Measurements from ENCODE around the gene CACNA1D. TPM values are rescaled to one million over a fixed set of nuclear protein-coding genes. Genes with fewer than 3 reads are reported as not detected.
A peak's percentile ranks its signal among the peaks of the same experiment; 100 is the strongest.

CACNA1D gene
- total RNA-seq, 1 donor from 2014 or later, result 47.2 TPM

- DNase-seq (no peak), ATAC-seq (no peak)
- Histone ChIP-seq H3K4me1 (no peaks in the 10 kb centered on the region), H3K27me3 (no peaks in the 10 kb centered on the region), H3K36me3 (no peaks in the 10 kb centered on the region), H3K4me3 (no peak overlapping the region), H3K27ac (no peak overlapping the region), H3K9me3 (no peaks in the 10 kb centered on the region)
- no peak for TF ChIP-seq CTCF (IDR thresholded peaks at IDR 0.05)
- intact Hi-C loops (cut with DNase I), result no loop called here
Observed at GRCh38 chr3:53730576-53730975, 236.2 kb downstream of the CACNA1D start.

- no peaks in the 10 kb centered on the region for H3K27me3 ChIP-seq
- H3K27ac ChIP-seq, result no peak overlapping the region
- no peak for ATAC-seq
- H3K9me3 ChIP-seq, result no peaks in the 10 kb centered on the region
- no peak for DNase-seq
- intact Hi-C loops (cut with DNase I), result no loop called here
- H3K4me1 ChIP-seq, result no peaks in the 10 kb centered on the region
- no peaks in the 10 kb centered on the region for H3K36me3 ChIP-seq
- no peak for TF ChIP-seq CTCF (IDR thresholded peaks at IDR 0.05)
- H3K4me3 ChIP-seq, result no peak overlapping the region
Observed at GRCh38 chr3:53731934-53732624, 237.7 kb downstream of the CACNA1D start.

- ATAC-seq, result no peak
Observed at GRCh38 chr3:53733446-53733845, 239.0 kb downstream of the CACNA1D start.

GRCh38 chr3:53739966-53740365 lies 245.6 kb downstream of the CACNA1D start:
- intact Hi-C loops (cut with DNase I), result no loop called here
- Histone ChIP-seq H3K27me3 (no peaks in the 10 kb centered on the region), H3K36me3 (no peaks in the 10 kb centered on the region), H3K27ac (no peak overlapping the region), H3K4me3 (no peak overlapping the region), H3K4me1 (no peaks in the 10 kb centered on the region), H3K9me3 (no peaks in the 10 kb centered on the region)
- DNase-seq (no peak), ATAC-seq (no peak)
- TF ChIP-seq CTCF (IDR thresholded peaks at IDR 0.05), result no peak

More at GRCh38 chr3:53733446-53733845, 239.0 kb downstream of the CACNA1D start:
- H3K4me3 ChIP-seq, result no peak overlapping the region
- H3K4me1 ChIP-seq, result no peaks in the 10 kb centered on the region
- no peaks in the 10 kb centered on the region for H3K36me3 ChIP-seq
- intact Hi-C loops (cut with DNase I), result no loop called here
- no peaks in the 10 kb centered on the region for H3K27me3 ChIP-seq
- no peak for DNase-seq
- no peak for TF ChIP-seq CTCF (IDR thresholded peaks at IDR 0.05)
- H3K27ac ChIP-seq, result no peak overlapping the region
- H3K9me3 ChIP-seq, result no peaks in the 10 kb centered on the region

GRCh38 chr3:53740956-53741355 lies 246.5 kb downstream of the CACNA1D start:
- no peak overlapping the region for H3K27ac ChIP-seq
- no peak for TF ChIP-seq CTCF (IDR thresholded peaks at IDR 0.05)
- DNase-seq (no peak), ATAC-seq (no peak)
- H3K27me3 ChIP-seq, result no peaks in the 10 kb centered on the region
- no peaks in the 10 kb centered on the region for H3K4me1 ChIP-seq
- no peaks in the 10 kb centered on the region for H3K9me3 ChIP-seq
- H3K4me3 ChIP-seq, result no peak overlapping the region
- intact Hi-C loops (cut with DNase I), result no loop called here
- H3K36me3 ChIP-seq, result no peaks in the 10 kb centered on the region

GRCh38 chr3:53744351-53744750 lies 249.9 kb downstream of the CACNA1D start:
- intact Hi-C loops (cut with DNase I), result no loop called here
- peak; percentile 59 for ATAC-seq

More at GRCh38 chr3:53744351-53744750, 249.9 kb downstream of the CACNA1D start:
- no peaks in the 10 kb centered on the region for H3K9me3 ChIP-seq
- TF ChIP-seq CTCF (IDR thresholded peaks at IDR 0.05), result no peak
- no peaks in the 10 kb centered on the region for H3K4me1 ChIP-seq
- no peak for DNase-seq
- H3K27me3 ChIP-seq, result no peaks in the 10 kb centered on the region
- H3K27ac ChIP-seq, result no peak overlapping the region
- H3K4me3 ChIP-seq, result no peak overlapping the region
- no peaks in the 10 kb centered on the region for H3K36me3 ChIP-seq

Data from upper lobe of right lung (tissue), 1 donor.